ENCODE measurements around the gene WDR86. TPM values are rescaled to one million over a fixed set of nuclear protein-coding genes. Genes with fewer than 3 reads are reported as not detected.

Gene WDR86
- polyA plus RNA-seq, 1 donor from 2014 or later, result 46.2 TPM

DNA sequence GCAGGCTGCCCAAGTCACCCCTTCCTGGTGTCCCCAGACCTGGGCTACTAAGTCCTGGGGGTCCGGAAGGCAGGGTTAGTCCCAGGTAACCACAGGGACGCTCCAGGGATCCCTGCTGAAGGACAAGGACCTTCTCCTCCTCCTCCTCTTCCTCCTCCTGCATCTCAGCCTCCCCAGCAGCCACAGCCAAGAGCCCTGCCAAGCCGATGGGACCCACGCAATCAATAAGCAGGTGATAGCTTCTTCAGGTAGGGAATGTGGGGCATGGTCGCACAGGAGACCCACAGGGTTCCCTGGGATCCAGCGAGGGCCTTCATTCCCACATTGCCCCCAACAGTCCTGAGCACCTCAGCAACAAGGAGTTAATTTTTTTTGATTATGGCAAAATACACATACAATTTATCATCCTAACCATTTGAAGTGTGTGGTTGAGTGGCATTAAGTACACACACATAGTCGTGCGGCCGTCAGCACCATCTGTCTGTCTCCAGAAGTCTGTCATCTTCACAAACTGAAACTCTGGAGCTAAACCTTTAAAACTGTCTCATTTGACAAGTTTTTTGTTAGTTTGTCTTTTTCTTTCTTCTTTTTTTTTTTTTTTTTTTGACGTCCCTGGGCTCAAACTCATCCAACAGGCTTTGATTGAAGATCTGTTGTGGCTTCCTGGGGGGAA is 18.0 kb upstream of the WDR86 start:
- Histone ChIP-seq H3F3A (ENCODE audit: insufficient read depth, low read length, poor library complexity, severe bottlenecking) (no peaks in the 10 kb centered on the region), H2AFZ (ENCODE audit: low read depth, low read length) (no peak overlapping the region), H4K20me1 (ENCODE audit: insufficient read depth) (no peaks in the 10 kb centered on the region), H3K9me2 (ENCODE audit: insufficient read depth, low read length) (no peaks in the 10 kb centered on the region), H3K4me2 (ENCODE audit: low read length) (no peak overlapping the region), H3K79me2 (replicated peaks; ENCODE audit: insufficient read depth, low read length) (no peaks in the 10 kb centered on the region), H3K27ac (ENCODE audit: low read length) (no peak overlapping the region), H3K9ac (ENCODE audit: low read length) (no peak overlapping the region), H3K36me3 (ENCODE audit: insufficient read depth, low read length) (no peaks in the 10 kb centered on the region), H3K9me3 (ENCODE audit: low read length) (peaks cover 5% of the 10 kb centered on the region), H3K4me3 (ENCODE audit: low read length) (no peak overlapping the region), H3K27me3 (ENCODE audit: insufficient read depth, low read depth, low read length) (no peaks in the 10 kb centered on the region)
- TF ChIP-seq SMC3 (conservative IDR thresholded peaks at IDR 0.05; ENCODE audit: poor library complexity) (no peak), CTCF (IDR thresholded peaks at IDR 0.05; ENCODE audit: poor library complexity, severe bottlenecking) (no peak), POLR2AphosphoS5 (IDR thresholded peaks at IDR 0.05) (no peak), EZH2 (IDR thresholded peaks at IDR 0.05; ENCODE audit: borderline replicate concordance, insufficient read depth, low read length, poor library complexity, severe bottlenecking) (no peak), MXI1 (conservative IDR thresholded peaks at IDR 0.05; ENCODE audit: poor library complexity, severe bottlenecking) (no peak), EP300 (conservative IDR thresholded peaks at IDR 0.05; ENCODE audit: poor library complexity, severe bottlenecking) (no peak), RAD21 (conservative IDR thresholded peaks at IDR 0.05) (no peak), TAF1 (IDR thresholded peaks at IDR 0.05; ENCODE audit: low read depth) (no peak), REST (IDR thresholded peaks at IDR 0.05; ENCODE audit: borderline replicate concordance) (no peak)

DNA sequence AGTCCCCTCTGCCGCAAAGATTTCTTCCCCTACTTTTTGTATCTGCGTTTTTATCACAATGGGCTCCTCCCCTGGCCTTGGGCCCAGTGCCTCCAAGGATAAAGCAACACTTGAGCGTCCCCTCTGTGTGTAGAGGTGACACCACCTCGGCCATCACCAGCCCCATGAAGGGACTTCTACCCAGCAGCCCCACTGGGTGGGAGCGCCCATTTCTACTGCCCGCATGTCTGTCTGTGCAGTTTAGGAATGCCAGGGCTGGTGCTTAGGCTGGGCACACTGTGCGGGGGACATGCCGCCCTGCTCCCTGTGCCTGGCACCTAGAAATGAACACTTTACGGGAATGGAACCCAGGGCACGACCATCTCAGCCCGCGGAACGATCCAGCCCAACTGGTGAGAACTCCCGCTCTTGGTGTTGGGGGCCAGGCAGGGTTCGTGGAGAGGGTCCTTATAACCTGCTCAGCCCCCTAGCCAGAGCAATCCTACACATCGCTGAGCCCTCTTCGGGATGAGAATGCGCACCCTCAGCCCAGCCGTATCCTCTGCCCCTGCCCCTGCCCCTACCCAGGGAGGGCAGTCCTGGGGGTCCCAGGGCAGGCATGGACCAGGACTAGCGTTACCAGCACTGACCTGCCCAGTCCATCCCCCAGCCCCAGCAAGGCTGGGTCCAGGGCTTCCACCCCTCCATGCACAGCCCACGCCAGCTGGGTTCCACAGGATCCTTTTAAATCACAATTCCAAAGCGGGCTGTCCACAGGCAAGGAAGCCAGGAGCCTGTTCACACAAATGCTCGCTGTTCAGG is 17.3 kb upstream of the WDR86 start:
- no peaks in the 10 kb centered on the region for H3K36me3 ChIP-seq (ENCODE audit: insufficient read depth, low read length)
- H3K27me3 ChIP-seq (ENCODE audit: insufficient read depth, low read depth, low read length), result no peaks in the 10 kb centered on the region
- no peaks in the 10 kb centered on the region for H3K9me2 ChIP-seq (ENCODE audit: insufficient read depth, low read length)
- H2AFZ ChIP-seq (ENCODE audit: low read depth, low read length), result no peak overlapping the region
- H3K9me3 ChIP-seq (ENCODE audit: low read length), result peaks cover 5% of the 10 kb centered on the region
- TF ChIP-seq MXI1 (conservative IDR thresholded peaks at IDR 0.05; ENCODE audit: poor library complexity, severe bottlenecking), result no peak
- TF ChIP-seq CTCF (IDR thresholded peaks at IDR 0.05; ENCODE audit: poor library complexity, severe bottlenecking), result no peak
- no peak for TF ChIP-seq SMC3 (conservative IDR thresholded peaks at IDR 0.05; ENCODE audit: poor library complexity)
- TF ChIP-seq EP300 (conservative IDR thresholded peaks at IDR 0.05; ENCODE audit: poor library complexity, severe bottlenecking), result no peak
- TF ChIP-seq TAF1 (IDR thresholded peaks at IDR 0.05; ENCODE audit: low read depth), result no peak
- TF ChIP-seq RAD21 (conservative IDR thresholded peaks at IDR 0.05), result no peak
- no peak for TF ChIP-seq REST (IDR thresholded peaks at IDR 0.05; ENCODE audit: borderline replicate concordance)
- no peak for TF ChIP-seq EZH2 (IDR thresholded peaks at IDR 0.05; ENCODE audit: borderline replicate concordance, insufficient read depth, low read length, poor library complexity, severe bottlenecking)
- no peak for TF ChIP-seq POLR2AphosphoS5 (IDR thresholded peaks at IDR 0.05)
- no peaks in the 10 kb centered on the region for H4K20me1 ChIP-seq (ENCODE audit: insufficient read depth)
- H3K9ac ChIP-seq (ENCODE audit: low read length), result no peak overlapping the region
- no peak overlapping the region for H3K4me3 ChIP-seq (ENCODE audit: low read length)
- no peak overlapping the region for H3K27ac ChIP-seq (ENCODE audit: low read length)
- H3K79me2 ChIP-seq (replicated peaks; ENCODE audit: insufficient read depth, low read length), result no peaks in the 10 kb centered on the region
- no peaks in the 10 kb centered on the region for H3F3A ChIP-seq (ENCODE audit: insufficient read depth, low read length, poor library complexity, severe bottlenecking)
- no peak overlapping the region for H3K4me2 ChIP-seq (ENCODE audit: low read length)

Data from neural cell (in vitro differentiated cells).